Erythroblast (primary cell): ENCODE results near the gene RCSD1.

Source experiments
- GATA1 ChIP-seq: IDR thresholded peaks from 2 replicates; pipeline ENCODE4 v1.6.1; 2011; ENCODE audit warnings: low read depth, mild to moderate bottlenecking, control low read depth, low read length, moderate library complexity
- POLR2A ChIP-seq: IDR thresholded peaks from 2 replicates; pipeline ENCODE4 v1.6.1; 2011; ENCODE audit warnings: mild to moderate bottlenecking, low read length

GRCh38 chr1:167751676-167752075 lies 121.6 kb downstream of the RCSD1 start:
- no peak for TF ChIP-seq POLR2A
- TF ChIP-seq GATA1: no peak
